Endothelial cell of umbilical vein (primary cell): ENCODE results near the gene CDC42SE2.

Source experiments
- CTCF ChIP-seq, 2 donors: IDR thresholded peaks; 1 replicate in 1 of 2; 2 replicates in 1 of 2; pipeline ENCODE4 v1.5.1; 2011; ENCODE audit warnings: low read length in 2 of 2, mild to moderate bottlenecking in 2 of 2, moderate library complexity in 2 of 2, control low read depth in 1 of 2, inconsistent platforms in 1 of 2, low read depth in 1 of 2; ENCODE audit not compliant: insufficient read depth in 1 of 2; ENCODE audit errors: extremely low read depth in 1 of 2
- POLR2A ChIP-seq: IDR thresholded peaks from 2 replicates; pipeline ENCODE4 v1.6.1; 2012; ENCODE audit warnings: low read depth, mild to moderate bottlenecking, control low read depth, low read length

GRCh38 chr5:131272307-131272706 is 8.5 kb downstream of the CDC42SE2 start:
- no peak for TF ChIP-seq CTCF (IDR thresholded peaks at IDR 0.05; ENCODE audit: extremely low read depth in 1 of 2, insufficient read depth in 1 of 2, low read depth in 1 of 2, low read length in 2 of 2)
- no peak for TF ChIP-seq POLR2A
